Endothelial cell of umbilical vein (primary cell): ENCODE results near the gene PIEZO2. TPM values are rescaled to one million over a fixed set of nuclear protein-coding genes. Genes with fewer than 3 reads are reported as not detected.

Experiments
- BruUV-seq: library from RNA; stranded (reverse); fragments of 400-500 nt; replicated peaks from 2 replicates; lab custom pipeline; 2021; lab: Mats Ljungman, UMichigan
- CTCF ChIA-PET: fragments of 300-600, 350-600 bp; sonication (Branson Sonifier 250); formaldehyde crosslinking; loops from one replicate; lab custom pipeline; 2021; ENCODE audit warnings: antibody characterized with exemption, inconsistent platforms; lab: Charles Lee
- POLR2A ChIA-PET: fragments of 300-600, 350-600 bp; sonication (Branson Sonifier 250); formaldehyde crosslinking; loops from one replicate; lab custom pipeline; 2021; ENCODE audit warnings: antibody characterized with exemption, inconsistent platforms; lab: Charles Lee
- DNase-seq: peaks from one replicate; pipeline ENCODE4 v3.0.0-alpha.2; 2011; ENCODE audit warnings: low read depth, low spot score
- FAIRE-seq: peaks from 2 replicates; lab custom pipeline; 2011; peaks lifted over from hg19 to GRCh38; lab: Jason Lieb, UNC
- H2AFZ ChIP-seq: 2 replicates; pipeline ENCODE4 v1.6.0; 2012; ENCODE audit warnings: low read depth, low read length, control low read depth, inconsistent platforms
- H3K27ac ChIP-seq: 2 replicates; pipeline ENCODE4 v1.5.1; 2011; ENCODE audit warnings: low read depth, mild to moderate bottlenecking, control low read depth, low read length, moderate library complexity; ENCODE audit not compliant: insufficient read depth
- H3K27me3 ChIP-seq, 2 experiments: 2 replicates each; pipeline versions ENCODE4 v1.6.0 to v1.6.1; 2011; ENCODE audit warnings: low read length in 2 of 2, mixed read lengths in 1 of 2; ENCODE audit not compliant: control insufficient read depth in 2 of 2, insufficient read depth in 2 of 2
- H3K36me3 ChIP-seq, 2 experiments: 2 replicates in 1 of 2; 3 replicates in 1 of 2; pipeline ENCODE4 v1.5.1; 2011; ENCODE audit warnings: low read length in 2 of 2, mild to moderate bottlenecking in 1 of 2, moderate library complexity in 1 of 2; ENCODE audit not compliant: control insufficient read depth in 2 of 2, insufficient read depth in 2 of 2; ENCODE audit errors: extremely low read depth in 1 of 2
- H3K4me1 ChIP-seq: 3 replicates; pipeline ENCODE4 v1.5.1; 2011; ENCODE audit warnings: mild to moderate bottlenecking, low read length; ENCODE audit not compliant: control insufficient read depth, insufficient read depth; ENCODE audit errors: extremely low read depth
- H3K4me2 ChIP-seq: 2 replicates; pipeline ENCODE4 v1.6.1; 2011; ENCODE audit warnings: low read length, control low read depth, mixed read lengths; ENCODE audit not compliant: insufficient read depth
- H3K4me3 ChIP-seq, 3 experiments: fragments of 200-600 bp in 1 of 3; sonication (generic), shearing (Covaris generic) in 1 of 3; replicated peaks in 1 of 3; 2 replicates each; pipeline ENCODE4 v1.5.1; 2011 to 2016; ENCODE audit warnings: control low read depth in 3 of 3, low read length in 3 of 3, mild to moderate bottlenecking in 2 of 3, inconsistent platforms in 1 of 3, low read depth in 1 of 3, moderate library complexity in 1 of 3; ENCODE audit not compliant: insufficient read depth in 1 of 3
- H3K79me2 ChIP-seq: 2 replicates; pipeline ENCODE4 v1.6.0; 2012; ENCODE audit warnings: low read length, inconsistent platforms; ENCODE audit not compliant: control insufficient read depth, insufficient read depth
- H3K9ac ChIP-seq: replicated peaks from 2 replicates; pipeline ENCODE3; 2011; ENCODE audit warnings: low read length, control low read depth; ENCODE audit not compliant: insufficient read depth; ENCODE audit errors: extremely low read depth
- H3K9me1 ChIP-seq: replicated peaks from 3 replicates; pipeline ENCODE4 v1.6.0; 2011; ENCODE audit warnings: mild to moderate bottlenecking, low read length; ENCODE audit not compliant: control insufficient read depth, insufficient read depth; ENCODE audit errors: extremely low read depth
- H3K9me3 ChIP-seq: replicated peaks from 2 replicates; pipeline ENCODE4 v1.5.1; 2012; ENCODE audit warnings: low read length, inconsistent platforms; ENCODE audit not compliant: control insufficient read depth, insufficient read depth
- H4K20me1 ChIP-seq: replicated peaks from 2 replicates; pipeline ENCODE3; 2011; ENCODE audit warnings: mild to moderate bottlenecking, low read length; ENCODE audit not compliant: control insufficient read depth, insufficient read depth; ENCODE audit errors: extremely low read depth
- CTCF ChIP-seq, 2 donors: IDR thresholded peaks; 1 replicate in 1 of 2; 2 replicates in 1 of 2; pipeline ENCODE4 v1.5.1; 2011; ENCODE audit warnings: low read length in 2 of 2, mild to moderate bottlenecking in 2 of 2, moderate library complexity in 2 of 2, control low read depth in 1 of 2, inconsistent platforms in 1 of 2, low read depth in 1 of 2; ENCODE audit not compliant: insufficient read depth in 1 of 2; ENCODE audit errors: extremely low read depth in 1 of 2
- EZH2 ChIP-seq: IDR thresholded peaks from 2 replicates; pipeline ENCODE4 v1.6.1; 2012; ENCODE audit warnings: borderline replicate concordance, low read depth, mild to moderate bottlenecking, moderate library complexity, low read length, inconsistent platforms; ENCODE audit not compliant: severe bottlenecking
- FOS ChIP-seq: IDR thresholded peaks from 2 replicates; pipeline ENCODE4 v1.6.1; 2011; ENCODE audit warnings: mild to moderate bottlenecking, low read length, moderate library complexity, borderline replicate concordance; ENCODE audit not compliant: insufficient read depth
- GATA2 ChIP-seq: IDR thresholded peaks from 2 replicates; pipeline ENCODE4 v1.7.0; 2011; ENCODE audit warnings: low read depth, mild to moderate bottlenecking, moderate library complexity, mixed read lengths, low read length; ENCODE audit not compliant: insufficient read length, insufficient read depth
- JUN ChIP-seq: IDR thresholded peaks from 2 replicates; pipeline ENCODE4 v1.6.1; 2011; ENCODE audit warnings: borderline replicate concordance, low read depth; ENCODE audit not compliant: insufficient read length, insufficient read depth
- MAX ChIP-seq: IDR thresholded peaks from 2 replicates; pipeline ENCODE4 v1.6.1; 2011; ENCODE audit not compliant: insufficient read depth, insufficient read length
- MYC ChIP-seq: IDR thresholded peaks from one replicate; pipeline ENCODE4 v1.6.1; 2011; ENCODE audit warnings: mild to moderate bottlenecking, low read depth, low read length
- POLR2A ChIP-seq: IDR thresholded peaks from 2 replicates; pipeline ENCODE4 v1.6.1; 2012; ENCODE audit warnings: low read depth, mild to moderate bottlenecking, control low read depth, low read length
- POLR2AphosphoS5 ChIP-seq: IDR thresholded peaks from 2 replicates; pipeline ENCODE4 v1.6.1; 2012; ENCODE audit warnings: low read depth, mild to moderate bottlenecking, control low read depth, low read length, moderate library complexity; ENCODE audit not compliant: insufficient read depth
- dilution Hi-C: fragments of 300-500 bp; cut with MboI; formaldehyde crosslinking; loops from one replicate; pipeline ENCODE4 v1.15.0; 2019; ENCODE audit warnings: low sequenced_read_pairs; ENCODE audit not compliant: extremely low pct_ligation_motif_present
- intact Hi-C: fragments of 100-400 bp; cut with micrococcal nuclease; formaldehyde crosslinking; loops from one replicate; pipeline ENCODE4 v1.10.0; 2022
- polyA plus RNA-seq, 4 experiments: library from polyadenylated mRNA; depleted of rRNA in 3 of 4; stranded (reverse) in 3 of 4; unstranded in 1 of 4; fragments of >200 nt; gene quantifications; 2 replicates each; pipeline versions ENCODE4 v1.2.1 to v1.2.3, GENCODE V29; 2011 to 2012; ENCODE audit warnings: missing spikeins in 1 of 4
- total RNA-seq: library from RNA; stranded (reverse); gene quantifications from 2 replicates; pipeline ENCODE4 v1.2.3, GENCODE V29; 2021

PIEZO2 gene
- total and polyA plus RNA-seq, 2 donors (not counting 3 experiments of a cell fraction or from before 2014, with no cell fraction given): 1.7 to 11.2 TPM

- H3K4me3 ChIP-seq: no peak overlapping the region
- H3K4me2 ChIP-seq: no peak overlapping the region
- H3K27ac ChIP-seq: no peak overlapping the region
- no peak overlapping the region for H2AFZ ChIP-seq
- TF ChIP-seq FOS (no peak), MYC (no peak), POLR2AphosphoS5 (no peak), GATA2 (no peak), MAX (no peak), JUN (no peak), EZH2 (no peak), CTCF (IDR thresholded peaks at IDR 0.05; ENCODE audit: extremely low read depth in 1 of 2, insufficient read depth in 1 of 2, low read depth in 1 of 2, low read length in 2 of 2) (no peak), POLR2A (no peak)
- H3K79me2 ChIP-seq: no peaks in the 10 kb centered on the region
- FAIRE-seq (no peak), DNase-seq (no peak)
- no TSS peak for BruUV-seq
- no peaks in the 10 kb centered on the region for H3K9me3 ChIP-seq
- no peaks in the 10 kb centered on the region for H3K27me3 ChIP-seq
- no peaks in the 10 kb centered on the region for H3K36me3 ChIP-seq
- H3K9me1 ChIP-seq: no peaks in the 10 kb centered on the region
- dilution Hi-C loops (no loop called here), intact Hi-C loops (no loop called here)
- H3K9ac ChIP-seq: no peak overlapping the region
- POLR2A ChIA-PET: no interaction called here
- CTCF ChIA-PET: interaction anchor here (1.3 to 1.4 kb wide), 4 partner anchors 18 to 348 kb away, joined by 3 to 5 read pairs (median 4); no protein-coding TSS in a partner anchor
- no peaks in the 10 kb centered on the region for H3K4me1 ChIP-seq
- no peaks in the 10 kb centered on the region for H4K20me1 ChIP-seq
Observed at GRCh38 chr18:11136241-11136640, 13.1 kb downstream of the PIEZO2 start.
